B cell (primary cell): ENCODE data around the gene FLRT1. TPM values are rescaled to one million over a fixed set of nuclear protein-coding genes. Genes with fewer than 3 reads are reported as not detected.

Experiments
- ATAC-seq: fragments of 200-7000 bp; cut with Tn5 transposase; one replicate; pipeline ENCODE4 v1.10.0; 2021; ENCODE audit warnings: low read depth, mild to moderate bottlenecking, moderate number of reproducible peaks, moderate library complexity
- CTCF ChIA-PET: fragments of 350-600 bp; sonication (Branson Sonifier 250); formaldehyde crosslinking; loops from one replicate; lab custom pipeline; 2021; ENCODE audit warnings: antibody characterized with exemption, inconsistent platforms; lab: Charles Lee
- POLR2A ChIA-PET: fragments of 350-600 bp; sonication (Branson Sonifier 250); formaldehyde crosslinking; loops from one replicate; lab custom pipeline; 2021; ENCODE audit warnings: antibody characterized with exemption; lab: Charles Lee
- DNase-seq: peaks from one replicate; pipeline ENCODE4 v3.0.0; 2013
- H2AFZ ChIP-seq: 2 replicates; pipeline ENCODE4 v1.6.1; 2012; ENCODE audit warnings: mild to moderate bottlenecking, low read depth, low read length; ENCODE audit not compliant: insufficient read depth, poor library complexity, severe bottlenecking
- H3K27ac ChIP-seq, 2 donors: 1 replicate in 1 of 2; 2 replicates in 1 of 2; pipeline ENCODE4 v1.5.1; 2012 to 2013; ENCODE audit warnings: low read length in 2 of 2, mild to moderate bottlenecking in 2 of 2, moderate library complexity in 1 of 2
- H3K27me3 ChIP-seq, 4 experiments: fragments of 200-600 bp in 1 of 4; sonication (generic) in 1 of 4; replicated peaks in 1 of 4; 1 replicate in 2 of 4; 2 replicates in 2 of 4; pipeline versions ENCODE4 v1.6.1 to v1.7.0; 2013 to 2016; ENCODE audit warnings: low read length in 3 of 4, mild to moderate bottlenecking in 2 of 4, mixed read lengths in 1 of 4, moderate library complexity in 1 of 4; ENCODE audit not compliant: insufficient read depth in 4 of 4, control insufficient read depth in 3 of 4; ENCODE audit errors: control extremely low read depth in 1 of 4
- H3K36me3 ChIP-seq, 2 experiments: replicated peaks in 1 of 2; 1 replicate in 1 of 2; 2 replicates in 1 of 2; pipeline versions ENCODE4 v1.6.1 to v1.7.1; 2013; ENCODE audit warnings: low read length in 1 of 2; ENCODE audit not compliant: insufficient read depth in 2 of 2, control insufficient read depth in 1 of 2; ENCODE audit errors: control extremely low read depth in 1 of 2, extremely low read depth in 1 of 2
- H3K4me1 ChIP-seq, 2 donors: fragments of 200-600 bp in 1 of 2; sonication (generic) in 1 of 2; 1 replicate in 1 of 2; 2 replicates in 1 of 2; pipeline versions ENCODE4 v1.5.1 to v1.6.1; 2013 to 2017; ENCODE audit warnings: low read length in 2 of 2; ENCODE audit not compliant: control insufficient read depth in 2 of 2, insufficient read depth in 2 of 2
- H3K4me2 ChIP-seq: replicated peaks from 2 replicates; pipeline ENCODE3; 2012; ENCODE audit warnings: mild to moderate bottlenecking, low read depth, low read length; ENCODE audit not compliant: poor library complexity, severe bottlenecking
- H3K4me3 ChIP-seq, 5 experiments: fragments of 200-600 bp in 1 of 5; sonication (generic) in 1 of 5; 1 replicate in 3 of 5; 2 replicates in 2 of 5; pipeline versions ENCODE4 v1.5.1 to v1.7.0; 2011 to 2016; ENCODE audit warnings: low read length in 4 of 5, mild to moderate bottlenecking in 4 of 5, low read depth in 2 of 5, control low read depth in 1 of 5, moderate library complexity in 1 of 5; ENCODE audit not compliant: insufficient read depth in 1 of 5; ENCODE audit errors: control extremely low read depth in 1 of 5, extremely low read depth in 1 of 5
- H3K79me2 ChIP-seq: fragments of 200-600 bp; sonication (generic); one replicate; pipeline ENCODE4 v1.6.0; 2016; ENCODE audit warnings: low read length; ENCODE audit not compliant: control insufficient read depth, insufficient read depth
- H3K9ac ChIP-seq: fragments of 200-600 bp; sonication (generic); 2 replicates; pipeline ENCODE4 v1.6.1; 2017; ENCODE audit warnings: mild to moderate bottlenecking, low read length, moderate library complexity
- H3K9me3 ChIP-seq, 3 donors: one replicate each; pipeline versions ENCODE4 v1.6.1 to v1.7.1; 2013; ENCODE audit warnings: low read length in 2 of 3; ENCODE audit not compliant: control insufficient read depth in 2 of 3, insufficient read depth in 1 of 3; ENCODE audit errors: control extremely low read depth in 1 of 3
- H4K20me1 ChIP-seq: 2 replicates; pipeline ENCODE4 v1.6.0; 2012; ENCODE audit warnings: mild to moderate bottlenecking, low read length; ENCODE audit not compliant: insufficient read depth, control insufficient read depth, poor library complexity, severe bottlenecking
- H3K27ac Mint-ChIP-seq: one replicate; pipeline ENCODE4 v1.8.0; 2021; ENCODE audit warnings: mixed read lengths
- H3K27me3 Mint-ChIP-seq: one replicate; pipeline ENCODE4 v1.8.0; 2021; ENCODE audit warnings: mixed read lengths
- H3K4me1 Mint-ChIP-seq: one replicate; pipeline ENCODE4 v1.8.0; 2021; ENCODE audit warnings: mixed read lengths
- H3K4me3 Mint-ChIP-seq: one replicate; pipeline ENCODE4 v1.8.0; 2021; ENCODE audit warnings: mixed read lengths
- H3K9me3 Mint-ChIP-seq: one replicate; pipeline ENCODE4 v1.8.0; 2022; ENCODE audit warnings: mixed read lengths; ENCODE audit not compliant: insufficient read depth
- EZH2 ChIP-seq: IDR thresholded peaks from 2 replicates; pipeline ENCODE4 v1.6.1; 2012; ENCODE audit warnings: borderline replicate concordance, low read depth, mild to moderate bottlenecking, moderate library complexity, low read length; ENCODE audit not compliant: insufficient read depth, poor library complexity, severe bottlenecking
- WGBS: methylation state at CpG from one replicate; pipeline ENCODE4 v1.1.5; 2013; ENCODE audit warnings: missing lambda C conversion rate; ENCODE audit not compliant: insufficient coverage; 5-methylcytosine and 5-hydroxymethylcytosine counted together
- intact Hi-C: fragments of 100-400 bp; cut with micrococcal nuclease; formaldehyde crosslinking; loops from one replicate; pipeline ENCODE4 v1.10.0; 2022
- polyA plus RNA-seq: library from polyadenylated mRNA; depleted of rRNA; stranded (reverse); fragments of >200 nt; gene quantifications from 2 replicates; pipeline ENCODE4 v1.2.3, GENCODE V29; 2012
- total RNA-seq, 2 donors: library from RNA; stranded (reverse); fragments of 120-200 nt in 1 of 2; gene quantifications; 1 replicate in 1 of 2; 2 replicates in 1 of 2; pipeline versions ENCODE4 v1.2.3 to v1.2.4, GENCODE V29; 2013 to 2022
- TF ChIP-seq, protein P1 (sequence below): fragments of 200-600 bp; IDR thresholded peaks from one replicate; pipeline ENCODE4 v1.8.0; 2022; ENCODE audit warnings: antibody characterized with exemption, mild to moderate bottlenecking

Gene FLRT1
- total and polyA plus RNA-seq, 2 donors (not counting 1 experiment from before 2014, with no cell fraction given) = not detected

DNA sequence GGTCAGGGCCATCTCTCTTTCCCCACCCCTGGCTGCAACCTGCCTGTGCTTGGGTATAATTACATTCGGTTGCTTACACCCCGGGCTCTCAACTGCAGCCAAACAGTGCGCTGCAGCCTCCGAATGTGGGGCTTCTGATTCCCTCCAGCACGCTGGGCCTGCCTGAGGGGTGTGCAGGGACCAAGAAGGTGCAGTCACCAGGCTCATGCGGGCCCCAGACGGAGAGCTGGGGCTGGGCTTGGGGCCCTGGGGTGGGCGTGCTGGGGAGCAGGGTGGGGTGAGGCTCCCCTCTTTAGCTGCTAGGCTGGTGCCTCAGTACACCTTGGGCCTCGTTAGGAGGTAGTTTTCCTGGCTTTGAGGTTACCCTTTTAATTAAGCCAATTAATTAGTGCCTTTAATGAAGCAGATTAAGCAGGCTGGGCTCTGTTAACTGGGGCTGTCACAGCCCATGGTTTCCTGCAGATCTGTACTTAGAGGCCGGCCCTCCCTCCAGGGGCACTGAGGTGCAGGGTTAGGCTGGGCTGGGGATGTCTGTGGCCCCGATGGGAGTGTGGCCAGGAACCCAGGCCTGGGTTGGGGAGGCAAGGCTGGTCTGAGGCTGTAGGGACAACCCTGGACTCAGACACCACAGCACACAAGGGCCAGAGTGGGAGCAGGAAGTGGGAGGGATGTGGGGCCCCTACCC lies 17.3 kb downstream of the FLRT1 start:
- Mint-ChIP-seq H3K9me3 (no peaks in the 10 kb centered on the region), H3K4me1 (no peaks in the 10 kb centered on the region), H3K27ac (no peak overlapping the region), H3K4me3 (no peak overlapping the region), H3K27me3 (no peaks in the 10 kb centered on the region)
- Histone ChIP-seq H2AFZ (no peak overlapping the region), H3K4me2 (no peak overlapping the region), H3K79me2 (no peaks in the 10 kb centered on the region), H3K36me3 (no peaks in the 10 kb centered on the region), H3K27ac (no peak overlapping the region), H3K9ac (no peak overlapping the region), H4K20me1 (no peaks in the 10 kb centered on the region), H3K4me1 (no peaks in the 10 kb centered on the region), H3K4me3 (no peak overlapping the region), H3K9me3 (no peaks in the 10 kb centered on the region), H3K27me3 (no peaks in the 10 kb centered on the region)
- DNase-seq = no peak
- ChIA-PET CTCF (no interaction called here), POLR2A (no interaction called here)
- intact Hi-C loops = no loop called here
- no peak for ATAC-seq
- 85% methylated on average over 10 of the region's 11 CpGs for WGBS
- TF ChIP-seq, protein P1, sequence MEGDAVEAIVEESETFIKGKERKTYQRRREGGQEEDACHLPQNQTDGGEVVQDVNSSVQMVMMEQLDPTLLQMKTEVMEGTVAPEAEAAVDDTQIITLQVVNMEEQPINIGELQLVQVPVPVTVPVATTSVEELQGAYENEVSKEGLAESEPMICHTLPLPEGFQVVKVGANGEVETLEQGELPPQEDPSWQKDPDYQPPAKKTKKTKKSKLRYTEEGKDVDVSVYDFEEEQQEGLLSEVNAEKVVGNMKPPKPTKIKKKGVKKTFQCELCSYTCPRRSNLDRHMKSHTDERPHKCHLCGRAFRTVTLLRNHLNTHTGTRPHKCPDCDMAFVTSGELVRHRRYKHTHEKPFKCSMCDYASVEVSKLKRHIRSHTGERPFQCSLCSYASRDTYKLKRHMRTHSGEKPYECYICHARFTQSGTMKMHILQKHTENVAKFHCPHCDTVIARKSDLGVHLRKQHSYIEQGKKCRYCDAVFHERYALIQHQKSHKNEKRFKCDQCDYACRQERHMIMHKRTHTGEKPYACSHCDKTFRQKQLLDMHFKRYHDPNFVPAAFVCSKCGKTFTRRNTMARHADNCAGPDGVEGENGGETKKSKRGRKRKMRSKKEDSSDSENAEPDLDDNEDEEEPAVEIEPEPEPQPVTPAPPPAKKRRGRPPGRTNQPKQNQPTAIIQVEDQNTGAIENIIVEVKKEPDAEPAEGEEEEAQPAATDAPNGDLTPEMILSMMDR = no peak
- TF ChIP-seq EZH2 = no peak

DNA sequence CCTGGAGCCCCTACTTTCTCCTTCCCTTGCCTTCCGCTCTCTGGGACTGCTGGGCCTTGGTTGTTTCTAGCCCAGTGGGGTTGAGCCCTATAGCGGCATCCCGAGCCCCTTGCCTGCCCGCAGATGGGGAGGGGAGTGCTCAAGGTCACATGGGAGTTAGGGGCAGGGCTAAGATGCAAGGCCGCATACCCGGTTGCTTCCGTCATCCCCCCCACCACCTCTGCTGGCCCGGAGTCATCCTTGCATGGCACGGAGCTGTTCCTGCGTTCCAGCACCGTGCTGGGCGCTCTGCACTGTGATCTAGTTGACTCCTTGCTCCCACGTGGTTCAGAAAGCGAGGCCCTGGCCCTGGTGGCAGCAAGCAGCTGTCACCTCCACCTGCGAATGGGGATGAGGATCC lies 18.0 kb downstream of the FLRT1 start:
- Histone ChIP-seq H3K4me2 (no peak overlapping the region), H3K27ac (no peak overlapping the region), H3K27me3 (no peaks in the 10 kb centered on the region), H3K79me2 (no peaks in the 10 kb centered on the region), H2AFZ (no peak overlapping the region), H4K20me1 (no peaks in the 10 kb centered on the region), H3K9ac (no peak overlapping the region), H3K4me1 (no peaks in the 10 kb centered on the region), H3K9me3 (no peaks in the 10 kb centered on the region), H3K36me3 (no peaks in the 10 kb centered on the region), H3K4me3 (no peak overlapping the region)
- TF ChIP-seq, protein P1 = no peak
- TF ChIP-seq EZH2 = no peak
- 85% methylated on average over 14 of the region's 15 CpGs for WGBS
- ChIA-PET POLR2A (no interaction called here), CTCF (no interaction called here)
- H3K27me3 Mint-ChIP-seq = no peaks in the 10 kb centered on the region
- H3K4me3 Mint-ChIP-seq = no peak overlapping the region
- ATAC-seq = no peak
- no peaks in the 10 kb centered on the region for H3K9me3 Mint-ChIP-seq
- intact Hi-C loops = no loop called here
- H3K4me1 Mint-ChIP-seq = no peaks in the 10 kb centered on the region
- no peak for DNase-seq
- H3K27ac Mint-ChIP-seq = no peak overlapping the region
